ENCODE measurements around the gene TECR. TPM values are rescaled to one million over a fixed set of nuclear protein-coding genes. Genes with fewer than 3 reads are reported as not detected.

TECR gene
- total and polyA plus RNA-seq, 2 of the 4 experiments (the other 2 are of a cell fraction), result 46.2 to 81.2 TPM

- Histone ChIP-seq H2AFZ (replicated peaks; ENCODE audit: low read length, poor library complexity) (no peak overlapping the region), H3K9ac (ENCODE audit: low read depth, low read length) (no peak overlapping the region), H3K27me3 (ENCODE audit: control insufficient read depth, insufficient read depth, low read length) (no peaks in the 10 kb centered on the region), H2BK15ac (ENCODE audit: low read depth, low read length) (no peak overlapping the region), H2AK9ac (replicated peaks; ENCODE audit: low read depth, low read length, poor library complexity) (no peak overlapping the region), H2BK5ac (ENCODE audit: low read depth, low read length, poor library complexity, severe bottlenecking) (no peak overlapping the region), H3K4me3 (ENCODE audit: insufficient read depth, low read depth, low read length) (no peak overlapping the region), H4K20me1 (ENCODE audit: insufficient read depth, low read length) (peaks cover 10% of the 10 kb centered on the region), H3K4ac (ENCODE audit: low read depth, low read length) (no peak overlapping the region), H4K8ac (ENCODE audit: low read depth in 2 of 2, low read length in 2 of 2) (no peak overlapping the region), H3K14ac (replicated peaks; ENCODE audit: low read depth, low read length) (no peak overlapping the region), H3K56ac (ENCODE audit: extremely low read depth, insufficient read depth, low read length) (no peak overlapping the region), H3K4me2 (ENCODE audit: low read depth, low read length) (no peak overlapping the region), H2BK120ac (ENCODE audit: low read depth, low read length) (no peak overlapping the region), H3K23ac (ENCODE audit: low read depth, low read length) (no peak overlapping the region), H3K36me3 (ENCODE audit: control insufficient read depth, insufficient read depth, low read length) (no peaks in the 10 kb centered on the region), H2BK20ac (ENCODE audit: low read depth, low read length) (no peak overlapping the region), H4K5ac (ENCODE audit: low read depth, low read length) (no peak overlapping the region), H3K27ac (ENCODE audit: insufficient read depth, low read length) (no peak overlapping the region), H3K4me1 (ENCODE audit: control insufficient read depth, insufficient read depth, low read length) (peaks cover 6% of the 10 kb centered on the region; the same call in 1 of the 2 replicates), H3K9me3 (ENCODE audit: control insufficient read depth, insufficient read depth, low read length) (no peaks in the 10 kb centered on the region), H4K91ac (ENCODE audit: insufficient read depth, low read depth, low read length) (no peak overlapping the region), H3K9me1 (ENCODE audit: insufficient read depth, low read length) (peaks cover 7% of the 10 kb centered on the region), H2AK5ac (ENCODE audit: low read depth, low read length) (no peak overlapping the region), H3K79me1 (ENCODE audit: low read depth in 1 of 2, low read length in 2 of 2) (peaks cover 7 to 41% of the 10 kb centered on the region in 2 experiments), H3K18ac (ENCODE audit: low read depth, low read length) (no peak overlapping the region)
- no peak for TF ChIP-seq BHLHE40 (IDR thresholded peaks at IDR 0.05; ENCODE audit: low read depth, low read length)
- TF ChIP-seq USF2 (IDR thresholded peaks at IDR 0.05; ENCODE audit: low read depth, low read length), result no peak
- no peak for TF ChIP-seq RFX5 (IDR thresholded peaks at IDR 0.05; ENCODE audit: low read depth, low read length)
- TF ChIP-seq FOS (IDR thresholded peaks at IDR 0.05; ENCODE audit: low read depth, low read length), result no peak
- TF ChIP-seq MAZ (IDR thresholded peaks at IDR 0.05; ENCODE audit: borderline replicate concordance, low read depth, low read length), result no peak
- no peak for TF ChIP-seq CEBPB (IDR thresholded peaks at IDR 0.05; ENCODE audit: low read depth, low read length)
- no TSS peak for BruUV-seq (replicated peaks)
- ChIA-PET POLR2A (ENCODE audit: unreplicated experiment) (no interaction called here), CTCF (no interaction called here)
- 95% methylated on average over 28 of the region's 35 CpGs; no CpG with 5 or more reads in 1 of the 2 experiments for WGBS, 2 experiments (ENCODE audit: extremely low coverage in 2 of 2, insufficient read length in 1 of 2)
- dilution Hi-C loops (cut with HindIII; ENCODE audit: low sequenced_read_pairs, unreplicated experiment) (no loop called here), intact Hi-C loops (cut with micrococcal nuclease) (no loop called here), in situ Hi-C loops (cut with MboI; ENCODE audit: low sequenced_read_pairs) (loop anchor here (25.0 kb wide), 1 partner anchor 884 kb away; the partner anchor contains the start of gene WIZ)
- no peak for ATAC-seq (ENCODE audit: low read depth)
- no peak for DNase-seq
These were observed 23.9 kb downstream of the TECR start for GRCh38 chr19:14553042-14553938.

Data from IMR-90 (cell line).